Glutamatergic neuron (in vitro differentiated cells): ENCODE data around the gene GAN. TPM values are rescaled to one million over a fixed set of nuclear protein-coding genes. Genes with fewer than 3 reads are reported as not detected.

Experiments used
- DNase-seq: peaks from one replicate; pipeline ENCODE4 v3.0.0; 2022
- H3K27ac Mint-ChIP-seq: one replicate; pipeline ENCODE4 v1.8.0; 2020; ENCODE audit warnings: mild to moderate bottlenecking, mixed read lengths, inconsistent platforms; ENCODE audit not compliant: unreplicated experiment
- H3K27me3 Mint-ChIP-seq: one replicate; pipeline ENCODE4 v1.8.0; 2020; ENCODE audit warnings: mild to moderate bottlenecking, moderate library complexity, mixed read lengths, inconsistent platforms; ENCODE audit not compliant: unreplicated experiment
- H3K36me3 Mint-ChIP-seq: one replicate; pipeline ENCODE4 v1.8.0; 2020; ENCODE audit warnings: mild to moderate bottlenecking, mixed read lengths, inconsistent platforms; ENCODE audit not compliant: unreplicated experiment
- H3K4me1 Mint-ChIP-seq: one replicate; pipeline ENCODE4 v1.8.0; 2020; ENCODE audit warnings: mild to moderate bottlenecking, low read depth, mixed read lengths, inconsistent platforms; ENCODE audit not compliant: unreplicated experiment
- H3K4me3 Mint-ChIP-seq: one replicate; pipeline ENCODE4 v1.8.0; 2020; ENCODE audit warnings: mild to moderate bottlenecking, mixed read lengths, inconsistent platforms; ENCODE audit not compliant: unreplicated experiment
- H3K9me3 Mint-ChIP-seq: one replicate; pipeline ENCODE4 v1.8.0; 2020; ENCODE audit warnings: mild to moderate bottlenecking, moderate library complexity, mixed read lengths, inconsistent platforms; ENCODE audit not compliant: unreplicated experiment
- CTCF ChIP-seq: fragments of 200-600 bp; sonication (generic); IDR thresholded peaks from one replicate; pipeline ENCODE4 v1.5.0; 2021; ENCODE audit not compliant: partially characterized antibody, unreplicated experiment
- total RNA-seq: library from RNA; stranded (reverse); fragmentation: NEBNext Ultra II Directional; extraction: Animal tissue kit (Norgen Biotek cat#: 25700); gene quantifications from one replicate; pipeline ENCODE4 v1.2.1, GENCODE V29; 2021; ENCODE audit not compliant: unreplicated experiment

Gene GAN
- total RNA-seq, 1 donor from 2014 or later = 14.4 TPM

DNA sequence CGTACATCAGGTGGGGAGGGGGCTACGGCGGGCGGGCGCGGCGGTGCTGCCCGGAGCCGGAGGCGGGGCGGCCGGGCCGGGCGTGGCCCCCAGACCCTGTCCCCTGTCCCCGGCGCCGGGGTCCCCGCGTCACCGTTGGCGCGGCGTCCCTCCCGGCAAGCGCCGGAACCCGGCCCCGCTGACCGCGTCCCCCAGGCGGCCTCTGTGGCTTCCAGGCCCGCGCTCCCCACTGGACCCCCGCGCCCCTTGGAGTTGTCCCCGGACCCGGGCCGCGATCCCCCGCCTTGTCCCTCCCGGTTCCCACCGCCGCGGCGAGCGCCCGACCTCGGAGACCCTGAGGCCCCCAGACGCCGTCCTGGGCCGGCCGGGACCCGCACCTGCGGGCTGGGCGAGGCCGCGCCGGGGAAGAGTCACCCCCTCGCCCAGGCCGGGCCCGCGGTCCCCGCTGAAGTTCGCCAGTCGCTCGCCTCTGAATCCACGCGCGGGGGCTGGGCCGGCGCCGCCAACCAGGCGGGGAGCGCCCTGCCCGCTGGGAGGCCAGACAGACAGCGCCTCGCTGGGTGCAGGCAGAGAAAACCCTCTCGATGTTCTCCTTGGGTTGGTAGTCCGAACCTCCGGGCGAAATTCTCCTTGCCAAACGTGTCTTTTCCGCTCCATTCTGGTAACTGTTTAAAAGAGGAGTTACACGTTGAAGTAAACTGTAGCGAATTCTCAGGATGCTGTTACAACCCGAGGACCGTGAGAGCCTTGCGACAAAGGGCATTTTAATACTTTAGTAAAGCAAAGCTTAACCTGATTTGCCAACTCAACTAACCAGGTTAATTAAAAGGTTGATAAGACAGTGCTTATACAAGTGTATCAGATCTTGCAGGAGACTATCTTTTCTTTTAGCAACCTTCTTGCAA lies 761 bp downstream of the GAN start:
- peak overlapping the region; percentile 59 for H3K27ac Mint-ChIP-seq
- peak overlapping the region; percentile 89 for H3K4me3 Mint-ChIP-seq
- H3K27me3 Mint-ChIP-seq = peaks cover 8% of the 10 kb centered on the region
- peaks cover 13% of the 10 kb centered on the region for H3K4me1 Mint-ChIP-seq
- peaks cover 15% of the 10 kb centered on the region for H3K9me3 Mint-ChIP-seq
- TF ChIP-seq CTCF = no peak
- H3K36me3 Mint-ChIP-seq = no peaks in the 10 kb centered on the region
- DNase-seq = peak; percentile 54

- TF ChIP-seq CTCF = no peak
- peak overlapping the region; percentile 59 for H3K27ac Mint-ChIP-seq
- peaks cover 15% of the 10 kb centered on the region for H3K9me3 Mint-ChIP-seq
- H3K36me3 Mint-ChIP-seq = no peaks in the 10 kb centered on the region
- H3K27me3 Mint-ChIP-seq = peaks cover 8% of the 10 kb centered on the region
- H3K4me1 Mint-ChIP-seq = peaks cover 13% of the 10 kb centered on the region
- peak overlapping the region; percentile 89 for H3K4me3 Mint-ChIP-seq
- DNase-seq = no peak
Observed at GRCh38 chr16:81316176-81316496, 1.4 kb downstream of the GAN start.

- DNase-seq = no peak
- Mint-ChIP-seq H3K27ac (no peak overlapping the region), H3K27me3 (peaks cover 5% of the 10 kb centered on the region), H3K9me3 (peaks cover 14% of the 10 kb centered on the region), H3K36me3 (no peaks in the 10 kb centered on the region), H3K4me3 (no peak overlapping the region), H3K4me1 (peaks cover 8% of the 10 kb centered on the region)
- TF ChIP-seq CTCF = no peak
Observed at GRCh38 chr16:81318711-81319110, 3.9 kb downstream of the GAN start.

DNA sequence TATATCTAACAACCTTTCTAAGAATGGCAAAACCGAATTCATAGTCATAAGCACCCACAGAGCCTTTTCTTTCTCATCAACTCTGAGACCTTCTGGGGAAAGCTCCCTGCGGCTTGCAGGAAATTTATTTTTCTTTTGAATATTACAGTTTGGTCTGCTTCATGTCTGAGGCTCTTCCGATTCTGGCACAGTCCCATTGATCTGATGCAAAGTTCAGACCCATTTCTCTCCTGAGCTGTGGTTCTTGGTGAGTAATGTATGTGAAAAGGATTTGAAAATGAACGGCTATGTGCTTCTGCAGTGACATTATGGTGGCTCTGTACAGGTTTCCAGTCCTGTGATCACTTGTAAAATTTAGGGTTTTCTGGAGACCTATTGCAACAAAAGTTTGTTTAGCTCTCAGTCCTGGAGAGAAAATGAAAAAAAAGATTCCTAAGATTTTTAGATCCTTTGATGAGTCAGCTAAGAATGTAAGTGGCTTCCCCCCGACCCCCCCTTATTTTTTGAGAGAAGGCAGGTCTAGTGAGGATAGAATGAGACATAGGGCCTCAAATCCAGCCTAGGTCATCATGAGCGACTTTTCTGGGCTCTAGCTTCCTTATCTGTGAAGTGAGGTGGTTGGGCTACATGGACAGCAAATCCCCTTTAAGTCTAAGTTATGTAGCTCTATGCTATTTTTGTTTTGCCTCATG lies 4.6 kb downstream of the GAN start:
- Mint-ChIP-seq H3K4me1 (peaks cover 2% of the 10 kb centered on the region), H3K4me3 (no peak overlapping the region), H3K27ac (no peak overlapping the region), H3K9me3 (peaks cover 9% of the 10 kb centered on the region), H3K36me3 (no peaks in the 10 kb centered on the region), H3K27me3 (peaks cover 3% of the 10 kb centered on the region)
- TF ChIP-seq CTCF = no peak
- DNase-seq = no peak

DNA sequence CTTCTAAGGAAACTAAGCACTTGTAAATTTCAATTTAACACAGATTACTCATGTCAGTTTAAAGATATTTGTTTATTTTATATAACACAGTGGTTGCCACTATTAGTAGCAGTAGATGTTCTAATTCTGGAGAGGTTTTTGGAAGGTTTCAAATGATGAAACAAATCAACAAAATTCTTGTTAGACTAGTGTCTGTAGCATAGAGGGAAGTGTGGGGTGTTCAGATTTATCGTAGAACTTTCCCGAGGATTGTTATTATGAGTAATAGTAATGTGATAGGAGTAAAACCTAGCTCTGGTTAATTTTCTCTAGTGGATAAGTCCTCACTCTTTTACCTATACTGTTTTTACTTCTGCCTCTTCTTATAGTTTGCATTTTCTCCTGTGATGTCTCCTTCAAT lies 6.3 kb downstream of the GAN start:
- no peak overlapping the region for H3K27ac Mint-ChIP-seq
- H3K36me3 Mint-ChIP-seq = no peaks in the 10 kb centered on the region
- H3K27me3 Mint-ChIP-seq = no peaks in the 10 kb centered on the region
- peaks cover under 1% of the 10 kb centered on the region for H3K4me1 Mint-ChIP-seq
- TF ChIP-seq CTCF = no peak
- H3K4me3 Mint-ChIP-seq = no peak overlapping the region
- no peak for DNase-seq
- H3K9me3 Mint-ChIP-seq = peaks cover 1% of the 10 kb centered on the region
